ENCODE results near the gene CHD9.

DNA sequence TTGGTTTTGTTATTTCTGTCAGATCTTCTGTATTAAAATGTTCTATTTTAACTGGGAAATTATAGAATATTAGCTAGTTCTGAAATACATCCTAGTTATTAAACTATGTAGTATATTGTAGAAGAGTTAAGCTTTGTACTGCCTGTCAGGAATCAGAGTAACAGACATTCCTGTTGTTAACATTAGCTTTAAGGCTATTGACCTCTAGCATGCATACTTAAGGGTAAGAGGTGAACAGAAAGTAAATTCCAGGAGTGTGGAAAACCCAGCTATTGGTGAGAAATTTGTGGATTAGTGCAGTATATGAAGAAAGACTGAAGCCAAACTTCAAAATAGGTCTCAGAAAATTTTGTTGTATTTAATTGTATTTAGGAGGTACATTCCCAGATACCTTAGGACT lies 111.3 kb downstream of the CHD9 start:
- TF ChIP-seq ZNF274 (IDR thresholded peaks at IDR 0.05; ENCODE audit: low read depth, low read length) (no peak), YY1 (IDR thresholded peaks at IDR 0.05; ENCODE audit: insufficient read depth, insufficient read length) (no peak)

Measured in NT2/D1 (cell line).